ENCODE results near the gene TMEM131L.

DNA sequence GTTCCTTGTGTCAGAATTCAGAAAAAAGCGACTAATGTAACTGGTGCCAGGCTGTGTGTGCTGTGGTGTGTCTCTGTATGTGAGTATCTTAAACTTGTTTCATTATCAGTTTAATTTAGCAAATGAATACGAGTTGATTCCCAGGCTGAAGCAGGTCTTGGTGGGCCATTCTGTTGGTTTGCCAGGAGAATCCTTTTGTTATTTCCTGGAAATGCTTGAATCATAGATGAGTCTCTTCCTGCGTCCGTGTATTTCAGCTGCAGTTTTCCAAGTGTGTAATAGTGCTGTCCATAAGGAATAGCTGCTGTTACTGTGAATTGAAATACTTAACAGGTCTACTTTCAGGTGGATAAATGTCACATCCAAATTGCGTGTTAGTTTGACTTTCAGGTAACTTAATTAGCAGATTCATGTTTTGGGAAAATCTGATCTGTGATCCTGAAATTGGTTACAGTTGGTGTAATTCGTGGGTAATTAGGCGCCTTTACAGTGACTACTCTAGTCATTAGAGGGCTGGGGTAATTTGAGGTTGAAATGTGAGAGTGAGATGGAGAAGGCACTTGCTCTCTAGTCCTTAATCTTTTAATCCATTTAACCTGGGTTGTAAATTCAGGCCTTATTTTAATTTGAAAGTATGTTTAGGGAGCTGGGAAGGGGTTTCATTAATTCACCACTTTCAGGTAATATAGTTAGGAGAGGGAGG lies 23.8 kb downstream of the TMEM131L start:
- TF ChIP-seq CTCF (IDR thresholded peaks at IDR 0.05; ENCODE audit: extremely low read depth in 1 of 2, insufficient read depth in 1 of 2, low read depth in 1 of 2, low read length in 2 of 2) (no peak), POLR2A (IDR thresholded peaks at IDR 0.05; ENCODE audit: low read depth, low read length) (no peak), EZH2 (IDR thresholded peaks at IDR 0.05; ENCODE audit: borderline replicate concordance, low read depth, low read length, severe bottlenecking) (no peak), MYC (IDR thresholded peaks at IDR 0.05; ENCODE audit: low read depth, low read length) (no peak)

All from endothelial cell of umbilical vein (primary cell).